ENCODE data around the gene BAHCC1. TPM values are rescaled to one million over a fixed set of nuclear protein-coding genes. Genes with fewer than 3 reads are reported as not detected.

BAHCC1 gene
- total and polyA plus RNA-seq, 10 of the 15 experiments (the other 5 are each of a cell fraction or from before 2014, with no cell fraction given): 0.03 to 0.14 (median 0.11) TPM; not detected in 6

DNA sequence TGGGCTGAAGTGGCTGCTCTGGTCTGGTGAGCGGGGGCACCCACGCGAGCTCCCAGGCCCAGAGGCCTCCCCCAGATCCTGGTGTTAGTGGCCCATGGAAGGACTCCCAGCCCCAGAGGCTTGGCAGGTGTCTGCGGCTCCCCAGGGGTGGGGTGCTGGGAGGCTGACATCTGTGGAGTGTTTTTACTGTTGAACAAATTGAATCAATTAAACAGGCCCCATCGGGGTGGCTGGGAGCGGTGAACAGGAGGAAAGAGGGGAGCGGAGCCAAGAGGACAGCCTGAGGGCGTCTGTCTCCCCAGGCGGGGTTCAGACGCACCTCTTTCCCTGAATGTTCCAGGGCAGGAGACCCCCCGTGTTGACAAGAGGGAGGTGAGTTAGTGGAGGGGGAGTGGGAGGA lies 87.4 kb downstream of the BAHCC1 start:
- no peak for ATAC-seq
- Histone ChIP-seq H3K79me2 (ENCODE audit: control insufficient read depth, insufficient read depth, low read length) (no peaks in the 10 kb centered on the region), H3K36me3 (ENCODE audit: control insufficient read depth in 2 of 2, insufficient read depth in 2 of 2, low read length in 1 of 2) (no peaks in the 10 kb centered on the region), H3K9ac (ENCODE audit: control insufficient read depth, insufficient read depth, low read length) (no peak overlapping the region), H3K27ac (ENCODE audit: control insufficient read depth, insufficient read depth) (no peak overlapping the region), H3K9me3 (replicated peaks; ENCODE audit: control insufficient read depth, insufficient read depth, low read length) (no peaks in the 10 kb centered on the region), H3K4me1 (ENCODE audit: control insufficient read depth, insufficient read depth, low read length) (peaks cover 12% of the 10 kb centered on the region), H4K20me1 (ENCODE audit: control insufficient read depth, insufficient read depth) (no peaks in the 10 kb centered on the region), H3K27me3 (replicated peaks in 1 of 2; ENCODE audit: control insufficient read depth in 2 of 2, insufficient read depth in 2 of 2, low read length in 1 of 2) (peaks cover 7 to 8% of the 10 kb centered on the region in 2 experiments; a peak in 3 of 4 replicates), H2AFZ (ENCODE audit: control insufficient read depth, low read depth, low read length) (no peak overlapping the region), H3K4me2 (ENCODE audit: control insufficient read depth, insufficient read depth) (no peak overlapping the region), H3K4me3 (no peak overlapping the region)
- CTCF ChIA-PET: interaction anchor here (1.4 to 3.9 kb wide), 4 partner anchors 118 to 229 kb away, joined by 6 to 44 read pairs (median 31); no protein-coding TSS in a partner anchor
- no peak for DNase-seq (ENCODE audit: low read depth, low spot score)
- FAIRE-seq: no peak
- POLR2A ChIA-PET: no interaction called here
- 28% methylated on average over 11 of the region's 11 CpGs for WGBS (ENCODE audit: insufficient coverage, insufficient replicate concordance, low lambda C conversion rate, missing lambda C conversion rate)
- intact Hi-C loops (cut with micrococcal nuclease; ENCODE audit: unreplicated experiment) (loop anchor here (5.0 kb wide), 2 partner anchors 340 to 380 kb away; no protein-coding TSS in a partner anchor), in situ Hi-C loops (cut with MboI) (loop anchor here (25.0 kb wide), 1 partner anchor 345 kb away; no protein-coding TSS in a partner anchor)
- no TSS peak for BruUV-seq (replicated peaks)
- TF ChIP-seq NR2F1 (conservative IDR thresholded peaks at IDR 0.05) (no peak), SP1 (IDR thresholded peaks at IDR 0.05; ENCODE audit: low read depth, low read length) (no peak)
- TF ChIP-seq, protein P1, sequence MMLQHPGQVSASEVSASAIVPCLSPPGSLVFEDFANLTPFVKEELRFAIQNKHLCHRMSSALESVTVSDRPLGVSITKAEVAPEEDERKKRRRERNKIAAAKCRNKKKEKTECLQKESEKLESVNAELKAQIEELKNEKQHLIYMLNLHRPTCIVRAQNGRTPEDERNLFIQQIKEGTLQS (IDR thresholded peaks at IDR 0.05; ENCODE audit: borderline replicate concordance, extremely low read depth, low read depth, low read length): no peak
- TF ChIP-seq, protein P2, sequence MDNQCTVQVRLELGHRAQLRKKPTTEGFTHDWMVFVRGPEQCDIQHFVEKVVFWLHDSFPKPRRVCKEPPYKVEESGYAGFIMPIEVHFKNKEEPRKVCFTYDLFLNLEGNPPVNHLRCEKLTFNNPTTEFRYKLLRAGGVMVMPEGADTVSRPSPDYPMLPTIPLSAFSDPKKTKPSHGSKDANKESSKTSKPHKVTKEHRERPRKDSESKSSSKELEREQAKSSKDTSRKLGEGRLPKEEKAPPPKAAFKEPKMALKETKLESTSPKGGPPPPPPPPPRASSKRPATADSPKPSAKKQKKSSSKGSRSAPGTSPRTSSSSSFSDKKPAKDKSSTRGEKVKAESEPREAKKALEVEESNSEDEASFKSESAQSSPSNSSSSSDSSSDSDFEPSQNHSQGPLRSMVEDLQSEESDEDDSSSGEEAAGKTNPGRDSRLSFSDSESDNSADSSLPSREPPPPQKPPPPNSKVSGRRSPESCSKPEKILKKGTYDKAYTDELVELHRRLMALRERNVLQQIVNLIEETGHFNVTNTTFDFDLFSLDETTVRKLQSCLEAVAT (IDR thresholded peaks at IDR 0.05): no peak
- RAD21 ChIA-PET (ENCODE audit: unreplicated experiment): interaction anchor here (1.1 to 4.2 kb wide), 2 partner anchors 26 to 229 kb away, joined by 3 to 27 read pairs; no protein-coding TSS in a partner anchor
- SMC1A ChIA-PET (ENCODE audit: uncharacterized antibody, unreplicated experiment): interaction anchor here (1.1 to 2.9 kb wide), 2 partner anchors 26 to 52 kb away, joined by 3 to 9 read pairs; no protein-coding TSS in a partner anchor
